Measurements from ENCODE around the gene ZFYVE21.

- TF ChIP-seq CTCF (IDR thresholded peaks at IDR 0.05; ENCODE audit: poor library complexity): no peak
- no peak for TF ChIP-seq EZH2 (IDR thresholded peaks at IDR 0.05; ENCODE audit: borderline replicate concordance)
- no peak for TF ChIP-seq EZH2phosphoT487 (IDR thresholded peaks at IDR 0.05; ENCODE audit: low read depth, severe bottlenecking, unreplicated experiment)
These were observed 8.9 kb upstream of the ZFYVE21 start for GRCh38 chr14:103706551-103707328.

Measured in hepatocyte (in vitro differentiated cells).